ENCODE measurements around the gene PHF3.
"Not testable (repeated sequence)": the region's sequence is repeated elsewhere in the genome, so short reads cannot be mapped to it uniquely, and the experiment has no call there.

PHF3 gene

GRCh38 chr6:63716169-63716568 is 80.6 kb downstream of the PHF3 start:
- no peak for DNase-seq

GRCh38 chr6:63721181-63721580 is 85.6 kb downstream of the PHF3 start:
- DNase-seq, result no peak

- no peak for DNase-seq
Observed at GRCh38 chr6:63724721-63725120, 89.1 kb downstream of the PHF3 start.

GRCh38 chr6:63730311-63730710 is 94.7 kb downstream of the PHF3 start:
- DNase-seq, result no peak

- no peak for DNase-seq
Observed at GRCh38 chr6:63731930-63732329, 96.3 kb downstream of the PHF3 start.

GRCh38 chr6:63732336-63732735 is 96.7 kb downstream of the PHF3 start:
- DNase-seq, result no peak

- DNase-seq, result no peak
Observed at GRCh38 chr6:63734923-63735322, 99.3 kb downstream of the PHF3 start.

GRCh38 chr6:63738190-63738589 is 102.6 kb downstream of the PHF3 start:
- DNase-seq, result not testable (repeated sequence)

GRCh38 chr6:63739094-63739687 is 103.6 kb downstream of the PHF3 start:
- no peak for DNase-seq

- DNase-seq, result no peak
Observed at GRCh38 chr6:63740709-63741108, 105.1 kb downstream of the PHF3 start.

GRCh38 chr6:63742060-63742459 is 106.5 kb downstream of the PHF3 start:
- DNase-seq, result no peak

- DNase-seq, result no peak
Observed at GRCh38 chr6:63743691-63744090, 108.1 kb downstream of the PHF3 start.

GRCh38 chr6:63744810-63745209 is 109.2 kb downstream of the PHF3 start:
- no peak for DNase-seq

GRCh38 chr6:63745784-63746183 is 110.2 kb downstream of the PHF3 start:
- DNase-seq, result no peak

- no peak for DNase-seq
Observed at GRCh38 chr6:63750400-63750799, 114.8 kb downstream of the PHF3 start.

GRCh38 chr6:63757275-63757674 is 121.7 kb downstream of the PHF3 start:
- not testable (repeated sequence) for DNase-seq

GRCh38 chr6:63757826-63758225 is 122.2 kb downstream of the PHF3 start:
- DNase-seq, result no peak

GRCh38 chr6:63759605-63760105 is 124.1 kb downstream of the PHF3 start:
- DNase-seq, result no peak

- no peak for DNase-seq
Observed at GRCh38 chr6:63760199-63760598, 124.6 kb downstream of the PHF3 start.

- DNase-seq, result peak; percentile 68 to 88 (median 81)
Observed at GRCh38 chr6:63764318-63764916, 128.8 kb downstream of the PHF3 start.

All from suppressor macrophage treated with lipopolysaccharide for 1 hour (primary cell).